Kidney glomerular epithelial cell (primary cell): Measurements from ENCODE around the gene UQCC2.

Experiments
- DNase-seq: peaks from one replicate; lab custom pipeline; 2025; lab: John Stamatoyannopoulos, UW

The UQCC2 gene

GRCh38 chr6:33691456-33692077 is 19.9 kb downstream of the UQCC2 start:
- DNase-seq, result no peak

DNA sequence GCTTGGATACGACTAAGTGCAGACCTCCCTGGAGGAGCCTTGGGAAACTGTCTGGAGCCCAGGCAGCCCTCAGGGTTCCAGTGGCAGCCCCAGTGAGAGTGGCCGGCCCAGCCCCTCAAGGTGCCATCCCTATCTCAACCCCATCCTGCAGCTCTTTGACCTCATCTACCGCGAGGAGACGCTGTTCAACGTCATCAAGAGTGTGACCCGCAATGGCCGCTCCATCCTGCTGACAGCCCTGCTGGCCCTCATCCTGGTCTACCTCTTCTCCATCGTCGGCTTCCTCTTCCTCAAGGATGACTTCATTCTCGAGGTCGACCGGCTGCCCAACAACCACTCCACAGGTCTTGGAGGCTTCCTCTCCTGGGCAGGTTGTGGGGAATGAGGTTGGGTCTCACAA is 20.7 kb downstream of the UQCC2 start:
- no peak for DNase-seq

DNA sequence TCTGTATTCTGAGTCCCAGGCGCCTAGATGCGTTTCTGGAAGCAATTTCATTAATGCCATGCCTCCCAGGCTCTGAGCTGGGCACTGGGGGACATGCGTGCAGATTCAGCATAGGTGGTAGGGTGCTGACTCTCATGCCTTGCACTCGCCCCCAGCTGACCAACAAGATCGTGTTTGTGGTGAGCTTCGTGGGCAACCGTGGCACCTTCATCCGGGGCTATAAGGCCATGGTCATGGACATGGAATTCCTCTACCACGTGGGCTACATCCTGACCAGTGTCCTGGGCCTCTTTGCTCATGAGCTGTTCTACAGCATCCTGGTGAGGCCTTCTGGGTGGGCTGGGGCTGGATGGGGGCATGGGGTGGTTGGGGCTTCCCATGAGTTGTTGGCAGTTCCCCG is 21.6 kb downstream of the UQCC2 start:
- no peak for DNase-seq

- no peak for DNase-seq
Measured at GRCh38 chr6:33689148-33689494, 22.4 kb downstream of the UQCC2 start.

DNA sequence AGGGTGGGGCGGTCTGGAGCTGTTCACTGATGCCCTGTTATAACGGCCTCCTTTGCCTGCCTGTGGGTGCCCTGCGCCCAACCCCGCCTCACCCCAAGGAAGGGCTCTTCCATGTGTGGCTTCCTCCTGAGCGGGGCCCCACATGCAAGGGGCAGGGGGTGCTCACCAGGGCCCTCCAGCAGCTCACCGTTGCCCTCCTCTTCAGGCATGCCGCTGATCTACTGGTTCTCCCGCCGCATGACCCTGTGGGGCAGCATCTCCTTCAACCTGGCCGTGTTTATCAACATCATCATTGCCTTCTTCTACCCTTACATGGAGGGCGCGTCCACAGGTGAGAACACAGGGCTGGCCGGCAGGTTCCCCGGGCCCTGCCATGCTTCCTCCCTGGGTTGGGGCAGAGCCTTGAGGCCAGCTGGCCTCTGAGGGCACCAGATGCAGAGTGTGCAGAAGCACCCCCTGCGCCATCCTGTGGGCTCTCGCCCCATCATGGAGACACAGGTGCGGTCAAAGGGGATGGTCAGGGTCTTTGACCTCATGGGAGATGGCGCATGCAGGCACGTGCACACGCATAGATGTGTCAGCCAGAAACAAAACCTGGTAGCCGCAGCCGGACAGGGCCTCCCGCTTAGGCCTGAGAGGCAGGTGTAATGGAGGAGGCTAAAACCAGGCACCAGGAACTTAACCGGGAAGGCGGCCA is 22.9 kb downstream of the UQCC2 start:
- DNase-seq, result no peak

- DNase-seq, result no peak
Measured at GRCh38 chr6:33688006-33688405, 23.5 kb downstream of the UQCC2 start.

DNA sequence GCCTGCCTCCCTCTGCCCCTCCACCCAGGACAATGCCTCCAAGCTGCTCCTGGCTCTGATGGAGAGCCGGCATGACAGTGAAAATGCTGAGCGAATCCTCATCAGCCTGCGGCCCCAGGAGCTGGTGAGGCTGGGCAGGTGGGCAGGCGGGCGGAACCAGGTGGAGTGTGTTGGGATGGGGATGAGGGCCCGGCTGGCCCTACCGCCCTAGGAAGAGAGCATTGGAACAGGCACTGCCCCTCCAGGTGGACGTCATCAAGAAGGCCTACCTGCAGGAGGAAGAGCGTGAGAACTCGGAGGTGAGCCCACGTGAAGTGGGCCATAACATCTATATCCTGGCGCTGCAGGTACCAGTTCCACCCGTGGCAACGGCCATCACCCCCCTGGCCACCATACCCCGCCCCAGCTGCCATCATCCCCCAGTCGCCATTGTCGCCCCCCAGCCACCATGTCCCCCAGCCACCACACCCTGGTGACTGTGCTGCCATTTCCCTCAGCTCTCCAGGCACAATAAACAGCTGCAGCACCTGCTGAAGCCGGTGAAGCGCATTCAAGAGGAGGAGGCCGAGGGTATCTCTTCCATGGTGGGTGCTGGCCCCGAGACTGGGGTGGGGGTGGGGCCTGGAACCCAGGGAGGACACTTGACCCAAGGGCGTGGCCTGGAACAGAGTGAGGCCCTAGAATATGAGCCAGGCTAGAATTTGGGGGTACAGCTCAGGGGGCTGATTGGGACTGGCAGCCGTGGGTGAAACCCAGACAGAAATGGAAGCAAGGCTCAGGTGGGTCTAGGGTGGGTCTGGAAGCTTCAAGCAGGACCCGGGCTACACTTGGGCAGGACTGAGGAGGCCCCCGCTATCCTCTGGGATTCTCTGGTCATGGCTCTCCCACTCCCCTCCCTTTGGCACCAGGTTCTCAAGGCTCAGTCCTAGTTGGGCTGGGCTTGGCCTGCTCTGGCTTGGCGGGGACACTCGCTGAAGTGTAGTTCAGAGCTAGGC is 24.2 kb downstream of the UQCC2 start:
- no peak for DNase-seq

GRCh38 chr6:33686225-33686924 is 25.1 kb downstream of the UQCC2 start:
- DNase-seq, result no peak

- no peak for DNase-seq
Measured at GRCh38 chr6:33685411-33686224, 25.9 kb downstream of the UQCC2 start.

GRCh38 chr6:33684983-33685382 is 26.5 kb downstream of the UQCC2 start:
- DNase-seq, result no peak

DNA sequence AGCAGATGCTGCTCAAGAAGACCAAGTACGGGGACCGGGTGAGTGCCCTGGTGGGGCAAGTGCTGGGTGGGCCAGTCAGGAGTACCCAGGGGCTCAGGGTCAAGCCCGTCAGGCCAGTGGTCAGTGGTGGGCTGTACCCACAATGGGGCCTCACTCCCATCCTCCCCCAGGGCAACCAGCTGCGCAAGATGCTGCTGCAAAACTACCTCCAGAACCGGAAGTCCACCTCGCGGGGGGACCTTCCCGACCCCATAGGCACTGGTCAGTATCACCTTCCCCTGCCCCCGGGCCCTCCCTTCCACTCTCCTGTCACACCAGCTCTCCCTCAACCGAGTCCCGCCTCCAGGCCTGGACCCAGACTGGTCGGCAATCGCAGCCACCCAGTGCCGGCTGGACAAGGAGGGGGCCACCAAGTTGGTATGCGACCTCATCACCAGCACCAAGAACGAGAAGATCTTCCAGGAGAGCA is 27.0 kb downstream of the UQCC2 start:
- no peak for DNase-seq

- no peak for DNase-seq
Measured at GRCh38 chr6:33683576-33684427, 27.7 kb downstream of the UQCC2 start.

DNA sequence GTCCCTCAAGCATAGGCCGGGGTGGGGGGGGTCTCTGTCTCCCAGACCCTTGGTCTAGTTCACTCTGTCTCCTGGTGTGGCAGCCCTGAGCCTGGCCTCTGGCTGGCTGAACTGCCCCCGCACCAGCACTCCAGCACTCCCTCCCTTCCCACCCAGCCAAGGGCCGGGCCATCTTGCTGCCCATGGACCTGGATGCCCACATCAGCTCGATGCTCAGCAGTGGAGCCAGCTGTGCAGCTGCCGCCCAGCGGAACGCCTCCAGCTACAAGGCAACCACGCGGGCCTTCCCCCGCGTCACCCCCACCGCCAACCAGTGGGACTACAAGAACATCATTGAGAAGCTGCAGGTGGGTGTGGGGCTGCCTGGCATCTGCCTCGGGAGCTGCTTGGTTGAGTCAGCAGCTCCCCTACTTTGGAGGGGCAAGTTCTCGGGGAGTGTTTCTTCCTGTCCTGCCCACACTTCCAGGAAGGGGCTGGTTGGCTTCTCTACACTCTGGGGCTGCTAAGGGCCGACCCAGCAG is 28.4 kb downstream of the UQCC2 start:
- DNase-seq, result no peak

DNA sequence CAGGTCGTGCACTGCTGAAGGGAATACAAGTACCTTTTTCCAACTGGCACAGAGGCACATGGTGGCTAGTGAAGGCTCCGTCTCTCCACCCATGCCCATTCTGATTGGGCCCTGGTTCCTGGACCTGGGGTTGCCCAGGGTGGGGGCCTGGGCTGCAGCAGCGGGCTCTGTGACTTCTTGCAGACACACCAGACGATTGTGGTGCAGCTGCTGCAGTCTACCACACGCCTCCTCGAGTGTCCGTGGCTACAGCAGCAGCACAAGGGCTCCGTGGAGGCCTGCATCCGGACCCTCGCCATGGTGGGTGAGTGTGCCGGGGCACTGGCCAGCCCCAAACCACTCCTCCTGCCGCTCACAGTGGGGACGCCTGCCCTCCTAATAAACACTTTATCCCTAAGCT is 29.2 kb downstream of the UQCC2 start:
- no peak for DNase-seq

- DNase-seq, result no peak
Measured at GRCh38 chr6:33679761-33680160, 31.7 kb downstream of the UQCC2 start.

DNA sequence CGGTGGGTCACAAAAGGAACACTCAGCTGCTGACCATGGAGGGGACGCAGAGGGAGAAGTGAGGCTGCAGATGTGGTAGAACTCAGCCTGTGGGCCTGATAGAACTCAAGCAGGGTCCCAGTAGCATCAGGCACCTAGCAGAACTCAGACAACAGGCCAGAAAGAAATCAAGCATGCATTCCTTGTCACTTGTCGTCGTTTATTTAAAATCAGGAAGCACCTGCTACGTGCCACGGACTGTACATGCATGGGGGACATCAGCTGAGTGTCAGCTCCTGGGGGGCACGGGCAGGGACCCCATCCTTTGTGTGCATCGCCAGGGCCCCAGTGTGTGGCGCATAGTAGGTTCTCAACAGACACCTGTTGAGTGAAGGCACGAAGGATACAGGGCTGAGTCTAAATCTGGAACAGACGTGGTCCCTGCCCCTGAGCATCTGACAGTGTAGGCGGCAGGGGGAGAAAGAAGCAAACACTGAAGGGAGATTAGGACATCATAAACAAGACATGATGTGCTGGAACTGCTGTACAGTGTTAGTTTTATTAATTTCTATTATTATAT is 32.5 kb downstream of the UQCC2 start:
- DNase-seq, result no peak

DNA sequence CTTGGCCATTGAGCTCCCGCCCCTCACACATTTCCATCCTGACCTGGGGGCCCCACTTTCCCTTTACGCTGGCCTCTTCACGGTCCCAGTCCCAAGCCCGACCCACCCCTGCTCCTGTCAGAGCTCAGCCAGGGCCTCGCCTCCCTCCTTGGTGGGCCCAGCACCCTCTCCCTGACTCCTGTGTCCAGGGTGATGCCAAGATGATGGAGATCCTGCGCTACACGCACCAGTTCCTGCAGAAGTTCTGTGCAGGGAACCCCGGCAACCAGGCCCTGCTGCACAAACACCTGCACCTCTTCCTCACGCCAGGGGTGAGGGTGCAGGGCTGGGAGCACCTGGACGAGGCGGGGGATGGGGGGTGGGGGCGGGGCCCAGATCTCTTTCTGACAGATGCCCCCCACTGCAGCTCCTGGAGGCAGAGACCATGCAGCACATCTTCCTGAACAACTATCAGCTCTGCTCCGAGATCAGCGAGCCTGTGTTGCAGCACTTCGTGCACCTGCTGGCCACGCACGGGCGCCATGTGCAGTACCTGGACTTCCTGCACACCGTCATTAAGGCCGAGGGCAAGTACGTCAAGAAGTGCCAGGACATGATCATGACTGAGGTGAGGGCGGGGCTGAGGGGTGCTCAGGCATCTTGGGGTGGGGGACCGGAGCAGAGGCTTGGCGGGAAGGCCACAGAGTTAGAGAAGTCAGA is 33.1 kb downstream of the UQCC2 start:
- DNase-seq, result no peak

- no peak for DNase-seq
Measured at GRCh38 chr6:33677689-33678088, 33.8 kb downstream of the UQCC2 start.

DNA sequence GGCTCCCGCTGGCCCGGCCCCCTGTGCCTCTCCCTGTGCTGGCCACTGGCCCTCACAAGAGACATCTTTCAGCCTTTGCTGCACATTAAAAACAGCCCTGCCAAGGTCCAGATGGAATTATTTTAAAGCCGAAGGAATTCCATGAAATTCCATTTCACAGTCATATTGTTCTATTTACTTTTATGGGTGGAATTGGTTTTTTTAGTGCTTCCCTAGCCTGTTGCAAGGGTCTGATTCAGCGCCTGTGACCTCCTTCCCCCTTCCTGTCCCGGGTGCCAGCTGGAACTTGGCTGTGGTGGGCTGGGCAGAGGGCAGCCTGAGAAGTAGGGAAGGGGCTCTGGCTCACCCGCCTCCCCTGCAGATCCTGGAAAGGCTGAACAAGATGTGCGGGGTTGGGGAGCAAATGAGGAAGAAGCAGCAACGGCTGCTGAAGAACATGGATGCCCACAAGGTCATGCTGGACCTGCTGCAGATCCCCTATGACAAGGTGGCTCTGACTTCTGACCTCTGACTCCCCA is 34.3 kb downstream of the UQCC2 start:
- no peak for DNase-seq
